DND-41 (cell line): ENCODE measurements around the gene CRCP.
"Not testable (repeated sequence)": the region's sequence is repeated elsewhere in the genome, so short reads cannot be mapped to it uniquely, and the experiment has no call there.

Source experiments
- ATAC-seq: fragments of 200-7000 bp; cut with Tn5 transposase; 3 replicates; pipeline ENCODE4 v1.9.1; 2021; ENCODE audit warnings: low read depth; ENCODE audit not compliant: insufficient read depth
- DNase-seq: peaks from one replicate; pipeline ENCODE4 v3.0.0-alpha.2; 2020
- H2AFZ ChIP-seq: 2 replicates; pipeline ENCODE4 v1.6.0; 2012; ENCODE audit warnings: low read depth, low read length
- H3K27ac ChIP-seq: 2 replicates; pipeline ENCODE4 v1.5.1; 2012; ENCODE audit warnings: low read length, inconsistent platforms
- H3K27me3 ChIP-seq: fragments of 200-600 bp; sonication (generic); 2 replicates; pipeline ENCODE4 v1.6.0; 2012; ENCODE audit warnings: low read length, mild to moderate bottlenecking, inconsistent platforms; ENCODE audit not compliant: insufficient read depth, poor library complexity
- H3K36me3 ChIP-seq: 2 replicates; pipeline ENCODE4 v1.5.1; 2012; ENCODE audit warnings: low read length, inconsistent platforms; ENCODE audit not compliant: insufficient read depth
- H3K4me1 ChIP-seq: 2 replicates; pipeline ENCODE4 v1.5.1; 2012; ENCODE audit warnings: mild to moderate bottlenecking, low read length; ENCODE audit not compliant: insufficient read depth
- H3K4me2 ChIP-seq: 2 replicates; pipeline ENCODE4 v1.6.0; 2012; ENCODE audit warnings: mild to moderate bottlenecking, moderate library complexity, low read length, inconsistent platforms; ENCODE audit not compliant: insufficient read depth
- H3K4me3 ChIP-seq, 2 experiments: fragments of 200-600 bp in 1 of 2; shearing (Covaris generic) in 1 of 2; 2 replicates each; pipeline ENCODE4 v1.5.1; 2012 to 2016; ENCODE audit warnings: inconsistent platforms in 2 of 2, low read length in 2 of 2, mild to moderate bottlenecking in 2 of 2, low read depth in 1 of 2, moderate library complexity in 1 of 2
- H3K79me2 ChIP-seq: 2 replicates; pipeline ENCODE4 v1.6.0; 2012; ENCODE audit warnings: low read length, inconsistent platforms; ENCODE audit not compliant: insufficient read depth
- H3K9ac ChIP-seq: 2 replicates; pipeline ENCODE4 v1.6.0; 2012; ENCODE audit warnings: low read depth, mild to moderate bottlenecking, inconsistent platforms, low read length, moderate library complexity
- H3K9me3 ChIP-seq: 2 replicates; pipeline ENCODE4 v1.5.1; 2012; ENCODE audit warnings: low read length, moderate library complexity, mild to moderate bottlenecking, inconsistent platforms; ENCODE audit not compliant: insufficient read depth, severe bottlenecking
- H4K20me1 ChIP-seq: 2 replicates; pipeline ENCODE4 v1.6.0; 2012; ENCODE audit warnings: low read length; ENCODE audit not compliant: insufficient read depth
- CTCF ChIP-seq: IDR thresholded peaks from 2 replicates; pipeline ENCODE4 v1.5.1; 2012; ENCODE audit warnings: borderline replicate concordance, low read length, moderate library complexity, mild to moderate bottlenecking; ENCODE audit not compliant: poor library complexity, severe bottlenecking; ENCODE audit errors: extremely low read depth
- EZH2 ChIP-seq: IDR thresholded peaks from 3 replicates; pipeline ENCODE4 v1.6.1; 2012; ENCODE audit warnings: borderline replicate concordance, low read depth, mild to moderate bottlenecking, moderate library complexity, low read length, inconsistent platforms; ENCODE audit not compliant: severe bottlenecking

CRCP gene

DNA sequence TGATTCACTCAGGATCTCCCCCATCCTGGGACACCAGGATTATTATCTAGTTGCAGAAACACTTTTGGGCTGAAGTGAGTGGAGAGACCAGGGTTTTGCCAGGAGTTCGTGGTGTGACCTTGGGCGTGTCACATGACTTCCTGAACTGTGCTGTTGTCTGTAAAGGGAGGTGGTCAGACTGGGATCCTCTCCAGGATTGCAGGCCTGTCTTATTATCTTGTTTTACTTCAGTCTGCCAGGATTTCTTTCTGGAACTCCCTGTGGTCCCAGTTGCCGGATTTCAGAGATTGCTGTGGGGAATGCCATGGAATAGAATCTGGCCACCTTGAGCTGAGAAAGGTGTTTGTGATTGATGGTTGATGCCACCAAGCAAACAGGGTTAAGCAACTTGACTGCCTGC, 35.8 kb downstream of the CRCP start:
- no peak for ATAC-seq
- no peak overlapping the region for H3K4me3 ChIP-seq
- no peaks in the 10 kb centered on the region for H3K27me3 ChIP-seq
- no peak overlapping the region for H3K9ac ChIP-seq
- H2AFZ ChIP-seq = no peak overlapping the region
- no peak overlapping the region for H3K27ac ChIP-seq
- DNase-seq = no peak
- peaks cover 33% of the 10 kb centered on the region; the same call in 1 of the 2 replicates for H3K79me2 ChIP-seq
- H3K36me3 ChIP-seq = peaks cover 86% of the 10 kb centered on the region
- no peaks in the 10 kb centered on the region for H3K9me3 ChIP-seq
- no peaks in the 10 kb centered on the region for H3K4me1 ChIP-seq
- no peak for TF ChIP-seq CTCF
- no peak for TF ChIP-seq EZH2
- H3K4me2 ChIP-seq = no peak overlapping the region
- peaks cover 18% of the 10 kb centered on the region for H4K20me1 ChIP-seq

DNA sequence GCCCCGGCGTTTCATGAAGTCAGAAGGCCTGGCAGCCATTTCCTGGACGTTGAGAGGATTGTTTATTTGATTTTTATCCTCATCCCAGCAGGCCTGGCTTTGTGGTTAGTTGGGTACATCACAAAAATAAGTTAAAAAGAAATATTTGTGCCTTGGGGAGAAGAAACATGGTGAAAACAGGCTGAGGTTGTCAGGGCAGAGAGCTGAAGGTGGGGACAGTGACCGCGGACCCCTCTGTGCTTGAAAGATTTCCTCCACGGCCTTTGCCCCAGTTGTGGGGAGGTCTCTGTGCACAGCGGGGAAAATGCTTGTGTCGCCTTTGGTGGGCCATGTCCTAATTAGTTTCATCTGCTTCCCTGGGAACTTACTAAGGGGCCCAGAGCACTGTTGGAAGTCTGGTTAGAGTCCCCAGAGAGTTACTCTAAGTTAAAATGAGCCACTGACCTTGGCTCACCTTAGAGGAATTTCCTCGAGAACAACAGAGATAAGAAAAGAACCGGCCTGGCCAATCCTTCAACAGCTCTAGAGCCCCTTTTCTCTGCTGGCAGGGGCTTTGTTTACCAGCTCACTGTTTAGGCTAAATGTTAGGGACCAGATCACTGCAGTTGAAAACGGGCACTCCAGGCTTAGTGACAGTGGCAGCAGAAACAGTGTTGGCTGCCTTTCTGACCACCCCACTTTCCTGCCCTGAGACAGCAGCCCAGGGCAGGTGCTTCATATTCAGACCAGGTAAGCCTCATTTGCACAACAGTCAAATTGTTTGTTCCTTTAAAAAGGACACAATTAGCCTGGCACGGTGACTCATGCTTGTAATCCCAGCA, 37.9 kb downstream of the CRCP start:
- ATAC-seq (no peak), DNase-seq (no peak)
- Histone ChIP-seq H4K20me1 (peaks cover 12% of the 10 kb centered on the region; the same call in 1 of the 2 replicates), H3K79me2 (peaks cover 19% of the 10 kb centered on the region; the same call in 1 of the 2 replicates), H3K4me2 (no peak overlapping the region), H3K4me3 (no peak overlapping the region), H3K9me3 (no peaks in the 10 kb centered on the region), H3K27ac (no peak overlapping the region), H3K27me3 (no peaks in the 10 kb centered on the region), H3K36me3 (peaks cover 87% of the 10 kb centered on the region), H3K4me1 (no peaks in the 10 kb centered on the region), H2AFZ (no peak overlapping the region), H3K9ac (no peak overlapping the region)
- TF ChIP-seq EZH2 (no peak), CTCF (no peak)

GRCh38 chr7:66153691-66154090, 39.0 kb downstream of the CRCP start:
- Histone ChIP-seq H3K27me3 (no peaks in the 10 kb centered on the region), H3K27ac (no peak overlapping the region), H3K9me3 (no peaks in the 10 kb centered on the region), H2AFZ (no peak overlapping the region), H3K4me2 (no peak overlapping the region), H3K4me1 (no peaks in the 10 kb centered on the region), H3K9ac (no peak overlapping the region), H4K20me1 (peaks cover 10% of the 10 kb centered on the region; the same call in 1 of the 2 replicates), H3K79me2 (peaks cover 14% of the 10 kb centered on the region; the same call in 1 of the 2 replicates), H3K36me3 (peaks cover 87% of the 10 kb centered on the region), H3K4me3 (no peak overlapping the region)
- no peak for DNase-seq
- no peak for ATAC-seq
- TF ChIP-seq CTCF (no peak), EZH2 (no peak)

DNA sequence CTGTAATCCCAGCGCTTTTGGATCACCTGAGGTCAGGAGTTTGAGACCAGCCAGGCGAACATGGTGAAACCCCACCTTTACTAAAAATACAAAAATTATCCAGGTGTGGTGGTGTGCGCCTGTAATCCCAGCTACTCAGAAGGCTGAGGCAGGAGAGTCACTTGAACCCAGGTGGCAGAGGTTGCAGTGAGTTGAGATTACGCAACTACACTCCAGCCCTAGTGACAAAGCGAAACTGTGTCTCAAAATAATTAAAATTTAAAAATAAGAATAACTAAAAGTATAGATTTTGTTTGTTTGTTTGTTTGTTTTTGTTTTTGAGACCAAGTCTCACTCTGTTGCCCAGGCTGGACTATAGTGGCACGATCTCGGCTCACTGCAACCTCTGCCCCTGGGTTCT, 41.4 kb downstream of the CRCP start:
- not testable (repeated sequence) for H3K27ac ChIP-seq, H3K9me3 ChIP-seq, H3K27me3 ChIP-seq, DNase-seq, H3K4me1 ChIP-seq, H4K20me1 ChIP-seq, ATAC-seq, H3K4me2 ChIP-seq, H3K79me2 ChIP-seq, H3K4me3 ChIP-seq, H3K9ac ChIP-seq, H2AFZ ChIP-seq
- peaks cover 69% of the 10 kb centered on the region for H3K36me3 ChIP-seq
